ENCODE measurements around the gene POLR2B. TPM values are rescaled to one million over a fixed set of nuclear protein-coding genes. Genes with fewer than 3 reads are reported as not detected.

The POLR2B gene
- total RNA-seq, 1 experiment from 2014 or later: 129 TPM

DNA sequence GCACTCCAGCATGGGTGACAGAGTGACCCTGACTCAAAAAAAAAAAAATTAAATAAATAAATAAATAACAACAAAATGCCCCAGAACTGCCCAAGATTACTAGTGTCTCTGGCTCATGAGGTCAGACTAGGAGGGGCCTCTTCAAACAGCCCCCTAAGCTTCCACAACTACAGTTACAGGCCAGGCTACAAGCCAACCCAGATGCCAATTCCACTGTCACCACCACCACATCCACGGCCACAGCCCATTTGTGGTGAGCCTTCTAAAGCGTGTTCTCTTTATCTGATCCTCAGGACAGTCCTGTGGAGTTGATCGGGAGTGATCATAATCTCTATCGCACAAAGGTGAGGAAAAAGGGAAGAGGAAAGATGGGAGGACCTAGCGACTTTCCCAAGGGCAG lies 94.9 kb downstream of the POLR2B start:
- DNase-seq (ENCODE audit: low read depth, low spot score) (no peak), ATAC-seq (no peak)
- no peak overlapping the region for H3K9ac ChIP-seq (ENCODE audit: low read length)
- POLR2A ChIA-PET: no interaction called here
- intact Hi-C loops (cut with micrococcal nuclease): no loop called here
- H3K4me1 ChIP-seq (ENCODE audit: control insufficient read depth in 1 of 2, insufficient read depth in 2 of 2, low read length in 2 of 2): peaks cover 9 to 19% of the 10 kb centered on the region in 2 experiments; a peak in 2 of 4 replicates
- TF ChIP-seq ZFX (IDR thresholded peaks at IDR 0.05) (no peak), POLR2AphosphoS5 (IDR thresholded peaks at IDR 0.05; ENCODE audit: low read depth, low read length) (no peak), EGR1 (IDR thresholded peaks at IDR 0.05; ENCODE audit: low read depth) (no peak), EZH2phosphoT487 (IDR thresholded peaks at IDR 0.05; ENCODE audit: borderline replicate concordance) (no peak), EZH2 (IDR thresholded peaks at IDR 0.05) (no peak), CEBPB (IDR thresholded peaks at IDR 0.05; ENCODE audit: low read depth) (no peak), POLR2A (IDR thresholded peaks at IDR 0.05; ENCODE audit: borderline replicate concordance, extremely low read depth, insufficient read depth, insufficient read length) (no peak), JUND (IDR thresholded peaks at IDR 0.05) (no peak), ELF1 (IDR thresholded peaks at IDR 0.05; ENCODE audit: borderline replicate concordance, low read depth) (no peak), SRF (IDR thresholded peaks at IDR 0.05; ENCODE audit: low read depth) (no peak), ZNF274 (IDR thresholded peaks at IDR 0.05; ENCODE audit: low read depth, low read length) (no peak), CBX3 (IDR thresholded peaks at IDR 0.05; ENCODE audit: low read depth) (no peak), SP1 (IDR thresholded peaks at IDR 0.05; ENCODE audit: low read depth) (no peak)
- TF ChIP-seq, protein P1, sequence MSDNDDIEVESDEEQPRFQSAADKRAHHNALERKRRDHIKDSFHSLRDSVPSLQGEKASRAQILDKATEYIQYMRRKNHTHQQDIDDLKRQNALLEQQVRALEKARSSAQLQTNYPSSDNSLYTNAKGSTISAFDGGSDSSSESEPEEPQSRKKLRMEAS (IDR thresholded peaks at IDR 0.05): no peak
- TF ChIP-seq, protein P2, sequence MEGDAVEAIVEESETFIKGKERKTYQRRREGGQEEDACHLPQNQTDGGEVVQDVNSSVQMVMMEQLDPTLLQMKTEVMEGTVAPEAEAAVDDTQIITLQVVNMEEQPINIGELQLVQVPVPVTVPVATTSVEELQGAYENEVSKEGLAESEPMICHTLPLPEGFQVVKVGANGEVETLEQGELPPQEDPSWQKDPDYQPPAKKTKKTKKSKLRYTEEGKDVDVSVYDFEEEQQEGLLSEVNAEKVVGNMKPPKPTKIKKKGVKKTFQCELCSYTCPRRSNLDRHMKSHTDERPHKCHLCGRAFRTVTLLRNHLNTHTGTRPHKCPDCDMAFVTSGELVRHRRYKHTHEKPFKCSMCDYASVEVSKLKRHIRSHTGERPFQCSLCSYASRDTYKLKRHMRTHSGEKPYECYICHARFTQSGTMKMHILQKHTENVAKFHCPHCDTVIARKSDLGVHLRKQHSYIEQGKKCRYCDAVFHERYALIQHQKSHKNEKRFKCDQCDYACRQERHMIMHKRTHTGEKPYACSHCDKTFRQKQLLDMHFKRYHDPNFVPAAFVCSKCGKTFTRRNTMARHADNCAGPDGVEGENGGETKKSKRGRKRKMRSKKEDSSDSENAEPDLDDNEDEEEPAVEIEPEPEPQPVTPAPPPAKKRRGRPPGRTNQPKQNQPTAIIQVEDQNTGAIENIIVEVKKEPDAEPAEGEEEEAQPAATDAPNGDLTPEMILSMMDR (IDR thresholded peaks at IDR 0.05 in 2 of 3, conservative IDR thresholded peaks at IDR 0.05 in 1 of 3; ENCODE audit: borderline replicate concordance in 1 of 3, insufficient read depth in 1 of 3, low read depth in 2 of 3, low read length in 2 of 3): no peak
- TF ChIP-seq, protein P3, sequence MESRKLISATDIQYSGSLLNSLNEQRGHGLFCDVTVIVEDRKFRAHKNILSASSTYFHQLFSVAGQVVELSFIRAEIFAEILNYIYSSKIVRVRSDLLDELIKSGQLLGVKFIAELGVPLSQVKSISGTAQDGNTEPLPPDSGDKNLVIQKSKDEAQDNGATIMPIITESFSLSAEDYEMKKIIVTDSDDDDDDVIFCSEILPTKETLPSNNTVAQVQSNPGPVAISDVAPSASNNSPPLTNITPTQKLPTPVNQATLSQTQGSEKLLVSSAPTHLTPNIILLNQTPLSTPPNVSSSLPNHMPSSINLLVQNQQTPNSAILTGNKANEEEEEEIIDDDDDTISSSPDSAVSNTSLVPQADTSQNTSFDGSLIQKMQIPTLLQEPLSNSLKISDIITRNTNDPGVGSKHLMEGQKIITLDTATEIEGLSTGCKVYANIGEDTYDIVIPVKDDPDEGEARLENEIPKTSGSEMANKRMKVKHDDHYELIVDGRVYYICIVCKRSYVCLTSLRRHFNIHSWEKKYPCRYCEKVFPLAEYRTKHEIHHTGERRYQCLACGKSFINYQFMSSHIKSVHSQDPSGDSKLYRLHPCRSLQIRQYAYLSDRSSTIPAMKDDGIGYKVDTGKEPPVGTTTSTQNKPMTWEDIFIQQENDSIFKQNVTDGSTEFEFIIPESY (IDR thresholded peaks at IDR 0.05; ENCODE audit: extremely low read depth, insufficient replicate concordance, low read length): no peak
- H4K20me1 ChIP-seq (ENCODE audit: insufficient read depth): no peaks in the 10 kb centered on the region
- RAD21 ChIA-PET (ENCODE audit: low non-redundant PET in 1 of 2, low total read pairs in 2 of 2, uncharacterized antibody in 2 of 2, unreplicated experiment in 2 of 2): no interaction called here
- H3K9me2 ChIP-seq (ENCODE audit: insufficient read depth): no peaks in the 10 kb centered on the region
- no peak overlapping the region for H2AFZ ChIP-seq (ENCODE audit: low read depth, low read length, poor library complexity, severe bottlenecking)
- H3K79me2 ChIP-seq (ENCODE audit: insufficient read depth, low read length): no peaks in the 10 kb centered on the region
- H3K27me3 ChIP-seq (ENCODE audit: insufficient read depth, low read length): peaks cover 10% of the 10 kb centered on the region
- H3K4me2 ChIP-seq (ENCODE audit: low read length): no peak overlapping the region
- CTCF ChIA-PET: no interaction called here
- no peaks in the 10 kb centered on the region for H3K36me3 ChIP-seq (ENCODE audit: control insufficient read depth in 1 of 2, insufficient read depth in 2 of 2, low read length in 2 of 2)
- no peak overlapping the region for H3K4me3 ChIP-seq (replicated peaks in 1 of 2; ENCODE audit: low read depth in 1 of 2, low read length in 2 of 2)
- no peak overlapping the region for H3K27ac ChIP-seq (ENCODE audit: low read depth, low read length)
- H3K9me3 ChIP-seq (ENCODE audit: control insufficient read depth in 1 of 2, insufficient read depth in 1 of 2, low read depth in 1 of 2, low read length in 2 of 2): no peaks in the 10 kb centered on the region
- BruUV-seq (replicated peaks): no TSS peak
